Calu3 (cell line): ENCODE data around the gene ASPDH. TPM values are rescaled to one million over a fixed set of nuclear protein-coding genes. Genes with fewer than 3 reads are reported as not detected.
A peak's percentile ranks its signal among the peaks of the same experiment; 100 is the strongest.

Experiments
- BruUV-seq: library from RNA; stranded (reverse); fragments of 400-500 nt; replicated peaks from 2 replicates; lab custom pipeline; 2021; lab: Mats Ljungman, UMichigan
- CTCF ChIA-PET: fragments of 300-600 bp; sonication (Branson Sonifier 250); formaldehyde crosslinking; loops from one replicate; lab custom pipeline; 2022; ENCODE audit warnings: antibody characterized with exemption; lab: Charles Lee
- DNase-seq: peaks from one replicate; pipeline ENCODE4 v3.0.0; 2022
- H3K27ac Mint-ChIP-seq: one replicate; pipeline ENCODE4 v1.8.0; 2022; ENCODE audit warnings: mixed read lengths; ENCODE audit not compliant: unreplicated experiment
- H3K27me3 Mint-ChIP-seq: one replicate; pipeline ENCODE4 v1.8.0; 2022; ENCODE audit warnings: mixed read lengths; ENCODE audit not compliant: unreplicated experiment
- H3K36me3 Mint-ChIP-seq: one replicate; pipeline ENCODE4 v1.8.0; 2022; ENCODE audit warnings: mild to moderate bottlenecking, moderate library complexity, mixed read lengths; ENCODE audit not compliant: insufficient read depth, unreplicated experiment
- H3K4me1 Mint-ChIP-seq: one replicate; pipeline ENCODE4 v1.8.0; 2022; ENCODE audit warnings: mild to moderate bottlenecking, low read depth, mixed read lengths; ENCODE audit not compliant: unreplicated experiment
- H3K4me3 Mint-ChIP-seq: one replicate; pipeline ENCODE4 v1.8.0; 2022; ENCODE audit warnings: mild to moderate bottlenecking, low read depth, moderate library complexity, mixed read lengths; ENCODE audit not compliant: unreplicated experiment
- H3K9me3 Mint-ChIP-seq: one replicate; pipeline ENCODE4 v1.8.0; 2022; ENCODE audit warnings: low read depth, mixed read lengths; ENCODE audit not compliant: unreplicated experiment
- CTCF ChIP-seq: fragments of 200-600 bp; IDR thresholded peaks from one replicate; pipeline ENCODE4 v1.8.0; 2022; ENCODE audit warnings: antibody characterized with exemption; ENCODE audit not compliant: unreplicated experiment
- intact Hi-C: fragments of 100-400 bp; cut with micrococcal nuclease; formaldehyde crosslinking; loops from one replicate; pipeline ENCODE4 v1.10.0; 2022; ENCODE audit not compliant: unreplicated experiment
- total RNA-seq: library from RNA; stranded (reverse); gene quantifications from 2 replicates; pipeline ENCODE4 v1.2.3, GENCODE V29; 2022

The ASPDH gene
- total RNA-seq, 1 experiment from 2014 or later, result not detected

DNA sequence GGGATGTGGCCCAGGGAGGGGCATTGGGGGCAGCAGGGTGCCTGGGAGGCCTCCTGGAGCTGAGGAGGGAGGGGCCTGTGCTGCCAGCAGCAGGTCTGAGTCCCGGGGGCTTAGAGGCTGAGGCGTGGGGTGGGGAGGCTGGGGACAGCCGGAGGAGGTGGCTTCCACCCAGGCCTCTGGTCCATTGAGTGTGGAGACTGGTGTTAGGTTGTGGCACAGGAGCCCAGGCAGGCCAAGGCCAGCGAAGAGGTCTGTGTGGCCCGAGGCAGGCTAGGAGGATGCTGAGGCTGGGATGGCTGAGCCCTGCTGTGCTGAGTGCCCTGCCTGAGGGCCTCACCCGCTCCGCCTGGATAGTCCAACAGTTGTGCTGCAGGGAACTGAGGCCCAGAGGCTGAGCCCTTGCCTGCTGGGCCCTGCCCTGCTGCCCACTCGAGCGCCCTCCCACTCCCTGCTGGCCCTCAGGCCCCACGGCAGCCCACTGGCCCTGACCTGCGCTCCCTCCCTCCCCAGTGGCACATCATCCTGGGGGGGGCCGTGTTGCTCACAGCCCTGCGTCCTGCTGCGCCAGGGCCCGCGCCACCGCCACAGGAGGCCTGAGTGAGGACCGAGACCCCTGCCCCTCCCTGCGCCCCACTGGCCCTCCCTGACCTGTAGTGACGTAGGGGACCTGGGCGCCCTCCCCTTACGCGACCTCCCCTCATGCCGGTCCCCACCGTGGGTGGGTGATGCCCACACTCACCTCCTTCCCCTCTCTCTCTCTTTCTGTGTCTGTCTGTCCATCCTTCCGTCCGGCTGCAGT is 32.2 kb downstream of the ASPDH start:
- Mint-ChIP-seq H3K27ac (no peak overlapping the region), H3K4me1 (peaks cover 10% of the 10 kb centered on the region), H3K4me3 (no peak overlapping the region), H3K9me3 (no peaks in the 10 kb centered on the region), H3K36me3 (peaks cover 61% of the 10 kb centered on the region), H3K27me3 (no peaks in the 10 kb centered on the region)
- intact Hi-C loops, result no loop called here
- BruUV-seq, result no TSS peak
- no peak for DNase-seq
- TF ChIP-seq CTCF, result no peak
- CTCF ChIA-PET, result no interaction called here

GRCh38 chr19:50480281-50481111 is 33.2 kb downstream of the ASPDH start:
- no peak for DNase-seq
- no peak for TF ChIP-seq CTCF
- Mint-ChIP-seq H3K4me3 (no peak overlapping the region), H3K27ac (no peak overlapping the region), H3K27me3 (peaks cover 9% of the 10 kb centered on the region), H3K4me1 (peaks cover 10% of the 10 kb centered on the region), H3K36me3 (peaks cover 67% of the 10 kb centered on the region), H3K9me3 (no peaks in the 10 kb centered on the region)
- CTCF ChIA-PET, result no interaction called here
- BruUV-seq, result no TSS peak
- intact Hi-C loops, result no loop called here

GRCh38 chr19:50479761-50480251 is 33.9 kb downstream of the ASPDH start:
- H3K27me3 Mint-ChIP-seq, result peaks cover 16% of the 10 kb centered on the region
- peaks cover 69% of the 10 kb centered on the region for H3K36me3 Mint-ChIP-seq
- peaks cover 10% of the 10 kb centered on the region for H3K4me1 Mint-ChIP-seq
- H3K27ac Mint-ChIP-seq, result no peak overlapping the region
- BruUV-seq, result no TSS peak
- intact Hi-C loops, result no loop called here
- CTCF ChIA-PET, result interaction anchor here (0.5 to 1.6 kb wide), 3 partner anchors 13 to 713 kb away, joined by 3 to 4 read pairs (median 3); no protein-coding TSS in a partner anchor
- no peak for TF ChIP-seq CTCF
- no peaks in the 10 kb centered on the region for H3K9me3 Mint-ChIP-seq
- no peak for DNase-seq
- no peak overlapping the region for H3K4me3 Mint-ChIP-seq

DNA sequence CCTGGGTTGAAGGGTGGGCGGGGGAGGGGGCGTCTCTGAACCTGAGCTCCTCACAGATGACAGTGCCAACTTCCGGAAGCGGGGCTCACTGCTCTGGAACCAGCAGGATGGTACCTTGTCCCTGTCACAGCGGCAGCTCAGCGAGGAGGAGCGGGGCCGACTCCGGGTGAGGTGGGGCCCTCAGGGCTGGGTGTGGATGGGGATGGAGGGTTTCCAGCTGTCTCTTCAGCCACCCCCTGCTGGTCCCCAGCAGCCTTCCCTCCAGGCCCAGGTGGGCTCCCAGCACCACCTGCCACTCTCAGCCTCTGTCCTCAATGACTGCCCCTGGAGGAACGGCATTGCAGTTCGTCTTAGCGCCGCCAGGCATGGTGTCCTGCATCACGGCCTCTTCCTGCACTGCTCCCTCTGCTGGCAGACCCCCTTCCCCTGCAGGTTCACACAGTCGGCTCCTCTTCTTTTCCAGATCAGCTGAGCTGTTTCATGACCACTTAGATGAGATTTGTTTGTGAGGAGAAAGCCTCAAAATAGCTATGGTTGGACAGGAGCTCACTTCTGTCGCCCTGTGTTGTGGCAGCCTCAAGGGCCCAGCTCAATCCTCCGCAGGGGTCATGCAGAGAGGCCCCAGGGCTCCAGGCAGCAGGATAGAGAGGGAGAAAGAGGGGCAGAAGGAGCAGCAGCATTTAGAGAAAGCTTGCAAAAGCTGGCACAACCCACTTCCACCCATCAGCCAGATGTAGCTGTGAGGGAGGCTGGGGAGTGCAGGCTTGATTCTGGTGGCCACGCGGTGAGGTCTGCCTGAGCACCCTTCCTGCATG is 34.6 kb downstream of the ASPDH start:
- H3K27me3 Mint-ChIP-seq, result peaks cover 18% of the 10 kb centered on the region
- CTCF ChIA-PET, result interaction anchor here (0.5 to 1.6 kb wide), 4 partner anchors 9 to 714 kb away, joined by 3 to 4 read pairs (median 3); no protein-coding TSS in a partner anchor
- H3K4me3 Mint-ChIP-seq, result no peak overlapping the region
- intact Hi-C loops, result no loop called here
- no peak overlapping the region for H3K27ac Mint-ChIP-seq
- peaks cover 71% of the 10 kb centered on the region for H3K36me3 Mint-ChIP-seq
- peak; percentile 36 for DNase-seq
- peaks cover 10% of the 10 kb centered on the region for H3K4me1 Mint-ChIP-seq
- H3K9me3 Mint-ChIP-seq, result no peaks in the 10 kb centered on the region
- no peak for TF ChIP-seq CTCF
- no TSS peak for BruUV-seq
